Rectal smooth muscle tissue (tissue), 1 donor: ENCODE results near the gene SIGLEC15.
"Not testable (repeated sequence)": the region's sequence is repeated elsewhere in the genome, so short reads cannot be mapped to it uniquely, and the experiment has no call there.

ENCODE experiments used
- H3K27ac ChIP-seq: one replicate; pipeline ENCODE4 v1.7.0; 2013; ENCODE audit warnings: low read depth, low read length, inconsistent platforms
- H3K27me3 ChIP-seq: one replicate; pipeline ENCODE4 v1.7.0; 2013; ENCODE audit warnings: low read length; ENCODE audit not compliant: control insufficient read depth, insufficient read depth
- H3K36me3 ChIP-seq: one replicate; pipeline ENCODE4 v1.7.0; 2013; ENCODE audit warnings: low read length; ENCODE audit not compliant: control insufficient read depth, insufficient read depth
- H3K4me1 ChIP-seq: one replicate; pipeline ENCODE4 v1.7.0; 2013; ENCODE audit warnings: low read length; ENCODE audit not compliant: control insufficient read depth, insufficient read depth
- H3K4me3 ChIP-seq: one replicate; pipeline ENCODE4 v1.7.0; 2013; ENCODE audit warnings: low read length
- H3K9ac ChIP-seq: one replicate; pipeline ENCODE4 v1.7.0; 2013; ENCODE audit warnings: low read length

Gene SIGLEC15

DNA sequence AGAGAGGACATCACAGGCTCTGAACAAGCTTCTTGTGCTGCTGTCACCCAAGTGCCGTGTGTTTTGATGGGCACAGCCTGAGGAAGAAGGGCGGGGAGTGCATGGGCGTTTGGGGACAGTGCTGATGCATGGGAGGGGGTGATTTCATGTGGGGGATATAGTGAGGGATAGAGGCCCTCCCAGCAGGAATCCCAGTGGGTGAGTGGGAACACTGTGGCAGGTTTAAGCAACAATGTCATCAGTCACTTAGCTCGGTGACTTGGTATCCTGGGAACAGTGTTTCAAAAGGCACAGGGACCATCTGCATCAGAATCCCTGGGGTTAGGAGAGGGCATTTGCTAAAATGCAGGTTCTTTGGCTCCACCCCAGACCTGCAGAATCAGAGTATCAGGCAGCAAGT, 609 bp downstream of the SIGLEC15 start:
- Histone ChIP-seq H3K36me3 (no peaks in the 10 kb centered on the region), H3K4me1 (peaks cover 2% of the 10 kb centered on the region), H3K4me3 (no peak overlapping the region), H3K27ac (no peak overlapping the region), H3K9ac (no peak overlapping the region), H3K27me3 (no peaks in the 10 kb centered on the region)

DNA sequence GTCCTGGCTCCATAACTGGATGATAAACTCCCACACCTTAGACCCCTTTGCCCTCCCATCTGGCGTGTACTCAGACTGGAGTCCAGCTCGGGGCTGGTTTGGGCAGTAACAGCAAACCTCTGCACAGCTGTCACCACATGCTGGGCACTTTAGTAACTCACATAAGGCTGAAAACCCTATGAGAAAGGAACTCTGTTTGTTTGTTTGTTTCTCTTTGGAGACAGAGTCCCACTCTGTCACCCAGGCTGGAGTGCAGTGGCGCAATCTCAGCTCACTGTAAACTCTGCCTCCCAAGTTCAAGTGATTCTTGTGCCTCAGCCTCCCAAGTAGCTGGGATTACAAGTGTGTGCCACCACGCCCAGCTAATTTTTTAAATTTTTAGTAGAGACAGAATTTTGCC, 1.2 kb downstream of the SIGLEC15 start:
- not testable (repeated sequence) for H3K9ac ChIP-seq, H3K4me3 ChIP-seq, H3K4me1 ChIP-seq

DNA sequence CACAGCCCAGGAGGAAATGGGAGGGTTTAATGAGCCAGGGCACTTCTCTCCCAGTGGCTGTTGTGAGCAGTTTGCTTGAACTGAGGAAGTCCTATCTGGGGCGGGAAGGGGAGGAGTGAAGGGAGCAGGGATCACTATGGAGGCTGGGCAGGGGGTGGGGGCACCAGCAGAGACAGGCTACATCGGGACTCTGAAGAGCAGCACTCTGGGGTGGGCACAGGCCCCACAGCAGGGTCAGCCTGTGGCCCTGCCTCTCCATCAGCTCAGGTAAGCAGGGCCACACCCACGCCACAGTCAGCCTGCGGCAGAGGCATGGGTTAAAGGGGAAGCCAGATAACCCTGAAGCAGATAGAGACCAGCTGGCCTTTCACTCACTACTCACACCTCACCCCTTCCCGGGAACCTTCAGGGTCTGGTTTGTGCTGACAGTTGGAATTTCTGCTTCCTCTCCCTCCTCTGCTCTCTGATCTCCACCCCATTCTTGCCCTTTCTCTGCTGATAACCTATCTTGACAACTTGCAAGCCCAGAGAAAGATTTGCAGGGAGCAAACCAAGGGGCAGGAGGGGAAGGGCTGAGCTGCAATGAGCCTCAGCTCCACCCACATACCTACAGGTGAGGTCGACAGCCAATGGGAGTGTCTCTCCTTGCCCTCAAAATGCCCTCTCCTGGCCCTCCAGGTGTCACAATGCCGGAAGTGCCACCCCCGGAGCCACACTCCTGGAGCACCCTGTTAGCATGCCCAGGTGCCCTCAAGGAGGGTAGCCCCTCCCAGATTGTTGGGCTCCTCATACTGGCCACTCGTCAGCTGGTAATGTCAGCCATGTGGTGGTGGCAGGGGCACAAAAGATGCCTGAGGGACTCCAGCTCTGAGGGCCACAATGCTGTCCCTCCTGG, 3.7 kb downstream of the SIGLEC15 start:
- Histone ChIP-seq H3K4me3 (no peak overlapping the region), H3K4me1 (peaks cover 2% of the 10 kb centered on the region), H3K36me3 (no peaks in the 10 kb centered on the region), H3K9ac (no peak overlapping the region), H3K27me3 (no peaks in the 10 kb centered on the region), H3K27ac (no peak overlapping the region)

More for the DNA sequence above, 1.2 kb downstream of the SIGLEC15 start:
- not testable (repeated sequence) for H3K36me3 ChIP-seq, H3K27ac ChIP-seq, H3K27me3 ChIP-seq

DNA sequence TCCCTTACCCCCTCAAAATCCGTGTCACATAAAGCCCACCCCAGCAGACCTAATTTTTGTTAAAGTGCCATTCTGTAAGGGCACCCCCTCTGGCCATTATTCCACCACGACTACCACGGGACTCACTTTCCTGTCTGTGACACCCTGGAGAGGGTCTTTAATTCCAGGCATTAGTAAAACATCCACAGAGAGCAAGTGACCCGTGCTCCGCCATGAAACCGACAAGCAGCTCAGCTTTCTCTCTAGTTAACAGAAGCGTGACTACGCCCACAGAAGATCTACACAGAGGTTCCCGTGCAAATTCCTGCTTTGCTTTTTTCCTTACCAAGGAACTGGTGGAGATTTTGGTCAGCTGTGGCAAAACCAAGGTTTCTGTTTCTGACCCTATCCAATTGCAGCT, 4.4 kb downstream of the SIGLEC15 start:
- Histone ChIP-seq H3K9ac (no peak overlapping the region), H3K4me3 (no peak overlapping the region), H3K4me1 (peaks cover 2% of the 10 kb centered on the region), H3K36me3 (no peaks in the 10 kb centered on the region), H3K27ac (no peak overlapping the region), H3K27me3 (no peaks in the 10 kb centered on the region)

DNA sequence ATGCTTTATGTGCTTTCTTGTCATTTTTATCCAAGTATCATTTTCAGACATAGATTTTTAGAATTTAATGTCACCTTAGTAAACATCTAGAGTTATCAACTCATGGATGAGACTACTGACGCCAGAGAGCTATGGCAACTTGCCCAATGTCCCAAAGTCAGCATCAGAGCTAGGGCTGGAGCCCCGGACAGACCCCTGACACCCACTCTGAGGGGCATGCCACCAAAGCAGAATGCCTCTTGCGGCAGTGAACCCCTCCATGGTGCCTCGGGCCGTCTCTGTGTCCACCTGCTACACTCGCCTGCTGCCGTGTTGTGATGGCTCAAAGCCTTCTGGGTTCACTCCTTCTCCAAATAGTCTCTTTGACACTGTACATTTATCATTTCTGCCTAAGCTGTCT, 5.4 kb downstream of the SIGLEC15 start:
- H3K27me3 ChIP-seq = no peaks in the 10 kb centered on the region
- no peak overlapping the region for H3K4me3 ChIP-seq
- peaks cover 2% of the 10 kb centered on the region for H3K4me1 ChIP-seq
- H3K9ac ChIP-seq = no peak overlapping the region
- no peak overlapping the region for H3K27ac ChIP-seq
- no peaks in the 10 kb centered on the region for H3K36me3 ChIP-seq

DNA sequence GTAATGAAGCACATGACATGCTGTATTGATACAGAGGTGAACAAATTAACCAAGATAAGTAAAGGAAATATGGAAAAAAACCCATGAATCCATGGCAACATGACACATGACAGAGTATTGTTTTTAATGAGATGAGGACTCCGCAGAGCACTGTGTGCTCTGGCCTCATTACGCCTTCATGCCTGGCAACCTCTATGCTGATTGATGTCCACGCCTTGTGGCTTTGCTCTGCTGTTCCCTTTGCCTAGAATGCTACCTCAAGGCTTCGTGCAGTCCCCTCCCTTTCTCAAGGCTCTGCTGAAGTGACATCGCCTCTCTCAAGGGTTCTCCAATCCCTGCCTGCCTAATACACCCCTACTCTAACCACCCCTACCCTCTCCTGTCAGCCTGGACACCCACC, 8.4 kb downstream of the SIGLEC15 start:
- Histone ChIP-seq H3K36me3 (no peaks in the 10 kb centered on the region), H3K27me3 (peaks cover 10% of the 10 kb centered on the region), H3K4me3 (no peak overlapping the region), H3K27ac (no peak overlapping the region), H3K9ac (no peak overlapping the region), H3K4me1 (no peaks in the 10 kb centered on the region)

DNA sequence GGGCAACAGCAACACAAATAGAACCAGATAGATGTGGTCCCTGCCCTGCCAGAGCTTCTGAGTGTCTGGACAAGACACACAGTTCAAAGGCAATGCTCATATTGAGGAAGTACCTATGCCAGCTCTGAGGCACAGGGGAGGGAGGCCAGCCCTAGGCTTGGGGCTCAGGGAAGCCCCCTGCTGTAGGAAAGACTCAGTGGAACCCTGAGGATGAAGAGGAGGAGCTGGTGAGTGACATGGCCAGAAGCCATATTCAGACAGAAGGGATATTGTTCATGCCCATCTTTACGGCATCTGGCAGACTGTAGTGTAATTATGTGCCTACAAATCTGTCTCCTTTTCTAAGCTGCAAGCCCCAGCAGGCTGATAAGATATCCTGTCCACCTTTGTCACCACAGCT, 8.8 kb downstream of the SIGLEC15 start:
- no peak overlapping the region for H3K9ac ChIP-seq
- H3K36me3 ChIP-seq = no peaks in the 10 kb centered on the region
- no peaks in the 10 kb centered on the region for H3K4me1 ChIP-seq
- no peak overlapping the region for H3K4me3 ChIP-seq
- peaks cover 10% of the 10 kb centered on the region for H3K27me3 ChIP-seq
- no peak overlapping the region for H3K27ac ChIP-seq

DNA sequence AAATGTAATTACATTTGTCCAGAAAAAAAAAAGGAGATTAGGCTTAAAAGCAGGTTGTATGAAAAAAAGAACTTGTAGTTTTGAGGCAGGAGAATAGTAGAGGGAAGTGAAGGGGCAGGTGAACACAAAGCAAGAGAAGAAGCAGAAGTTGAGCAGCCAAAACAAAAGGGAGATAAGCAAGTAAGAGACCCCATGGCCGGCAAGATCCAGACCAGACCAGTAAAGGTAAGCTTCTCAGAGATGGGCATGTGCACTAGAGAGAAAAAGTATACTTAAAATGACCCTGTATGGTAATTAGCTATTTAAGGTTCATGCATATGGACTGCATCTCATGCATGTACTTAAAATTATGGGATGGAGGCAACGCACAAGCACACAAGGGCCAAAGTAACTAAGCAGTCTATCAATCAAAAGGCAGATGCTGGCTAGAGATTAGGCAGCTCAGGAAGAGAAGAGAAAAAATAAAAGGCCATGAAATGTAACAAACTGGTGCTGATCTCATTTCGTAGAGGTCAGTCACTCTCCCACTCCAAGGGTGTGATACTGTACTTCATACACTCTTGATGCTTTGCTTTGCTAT, 9.7 kb downstream of the SIGLEC15 start:
- peaks cover 12% of the 10 kb centered on the region for H3K27me3 ChIP-seq
- no peaks in the 10 kb centered on the region for H3K36me3 ChIP-seq
- H3K9ac ChIP-seq = no peak overlapping the region
- no peaks in the 10 kb centered on the region for H3K4me1 ChIP-seq
- no peak overlapping the region for H3K27ac ChIP-seq
- no peak overlapping the region for H3K4me3 ChIP-seq

DNA sequence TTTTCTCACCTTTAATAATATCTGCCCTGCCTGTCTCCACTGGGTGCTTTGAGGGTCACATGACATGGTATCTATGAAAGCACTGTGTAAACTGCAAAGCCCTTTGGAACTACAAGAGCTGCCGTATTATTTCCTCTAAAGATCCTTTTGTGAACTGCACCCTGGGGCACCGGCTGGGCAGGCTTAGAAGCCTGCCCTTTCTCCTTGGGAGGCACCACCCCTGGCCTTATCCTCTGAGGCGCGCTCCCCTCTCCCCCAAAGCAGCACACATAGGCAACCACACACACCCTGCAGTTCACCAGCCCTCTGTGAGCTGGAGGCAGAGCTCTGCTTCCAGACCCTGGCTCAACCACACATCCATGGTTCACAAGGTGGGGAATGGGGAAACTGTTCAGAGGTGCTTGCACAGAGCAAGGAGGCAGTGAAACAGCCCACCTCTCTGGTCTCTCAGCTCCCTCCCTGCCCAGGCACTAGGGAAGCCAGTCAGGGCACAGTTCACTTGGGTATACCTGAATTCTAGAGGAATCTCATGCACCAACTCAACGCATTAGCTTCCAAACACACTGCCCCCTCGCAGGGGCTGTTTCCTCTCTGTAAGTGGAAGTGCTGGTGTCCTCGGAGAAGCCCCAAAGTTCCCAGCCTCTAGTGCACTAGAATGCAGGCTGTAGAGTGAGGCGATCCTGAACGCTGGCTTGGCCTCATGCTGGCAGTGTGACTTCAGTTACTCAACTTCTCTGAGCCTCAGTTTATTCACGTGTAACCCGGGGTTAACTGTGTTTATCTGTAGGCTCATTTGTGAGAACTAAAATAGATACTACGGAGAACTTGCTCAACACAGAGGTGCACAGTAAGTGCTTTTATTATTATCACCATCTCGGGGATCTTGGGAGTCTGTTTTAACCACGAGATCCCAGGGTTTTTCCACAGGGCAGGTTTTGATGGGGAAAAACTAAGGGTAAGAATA, 11.0 kb downstream of the SIGLEC15 start:
- Histone ChIP-seq H3K4me3 (no peak overlapping the region), H3K36me3 (no peaks in the 10 kb centered on the region), H3K27me3 (peaks cover 12% of the 10 kb centered on the region), H3K4me1 (no peaks in the 10 kb centered on the region), H3K9ac (no peak overlapping the region), H3K27ac (no peak overlapping the region)

DNA sequence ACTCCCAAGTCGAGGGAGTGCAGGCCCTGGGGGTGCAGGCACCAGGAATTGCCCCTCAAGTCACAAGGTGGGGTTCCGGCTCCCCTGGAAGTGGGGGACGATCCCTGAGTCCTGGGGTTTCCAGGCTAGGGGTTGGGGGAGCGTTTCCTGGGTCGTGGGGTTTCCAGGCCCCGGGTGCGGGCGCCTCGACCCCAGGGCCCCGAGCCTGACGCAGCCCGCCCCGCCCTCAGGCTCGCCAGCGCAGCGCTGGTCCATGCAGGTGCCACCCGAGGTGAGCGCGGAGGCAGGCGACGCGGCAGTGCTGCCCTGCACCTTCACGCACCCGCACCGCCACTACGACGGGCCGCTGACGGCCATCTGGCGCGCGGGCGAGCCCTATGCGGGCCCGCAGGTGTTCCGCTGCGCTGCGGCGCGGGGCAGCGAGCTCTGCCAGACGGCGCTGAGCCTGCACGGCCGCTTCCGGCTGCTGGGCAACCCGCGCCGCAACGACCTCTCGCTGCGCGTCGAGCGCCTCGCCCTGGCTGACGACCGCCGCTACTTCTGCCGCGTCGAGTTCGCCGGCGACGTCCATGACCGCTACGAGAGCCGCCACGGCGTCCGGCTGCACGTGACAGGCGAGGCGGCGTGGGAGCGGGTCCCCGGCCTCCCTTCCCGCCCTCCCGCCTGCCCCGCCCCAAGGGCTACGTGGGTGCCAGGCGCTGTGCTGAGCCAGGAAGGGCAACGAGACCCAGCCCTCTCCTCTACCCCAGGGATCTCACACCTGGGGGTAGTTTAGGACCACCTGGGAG, 12.0 kb downstream of the SIGLEC15 start:
- H3K4me1 ChIP-seq = no peaks in the 10 kb centered on the region
- H3K27me3 ChIP-seq = peaks cover 12% of the 10 kb centered on the region
- H3K4me3 ChIP-seq = no peak overlapping the region
- H3K36me3 ChIP-seq = no peaks in the 10 kb centered on the region
- H3K9ac ChIP-seq = no peak overlapping the region
- no peak overlapping the region for H3K27ac ChIP-seq

DNA sequence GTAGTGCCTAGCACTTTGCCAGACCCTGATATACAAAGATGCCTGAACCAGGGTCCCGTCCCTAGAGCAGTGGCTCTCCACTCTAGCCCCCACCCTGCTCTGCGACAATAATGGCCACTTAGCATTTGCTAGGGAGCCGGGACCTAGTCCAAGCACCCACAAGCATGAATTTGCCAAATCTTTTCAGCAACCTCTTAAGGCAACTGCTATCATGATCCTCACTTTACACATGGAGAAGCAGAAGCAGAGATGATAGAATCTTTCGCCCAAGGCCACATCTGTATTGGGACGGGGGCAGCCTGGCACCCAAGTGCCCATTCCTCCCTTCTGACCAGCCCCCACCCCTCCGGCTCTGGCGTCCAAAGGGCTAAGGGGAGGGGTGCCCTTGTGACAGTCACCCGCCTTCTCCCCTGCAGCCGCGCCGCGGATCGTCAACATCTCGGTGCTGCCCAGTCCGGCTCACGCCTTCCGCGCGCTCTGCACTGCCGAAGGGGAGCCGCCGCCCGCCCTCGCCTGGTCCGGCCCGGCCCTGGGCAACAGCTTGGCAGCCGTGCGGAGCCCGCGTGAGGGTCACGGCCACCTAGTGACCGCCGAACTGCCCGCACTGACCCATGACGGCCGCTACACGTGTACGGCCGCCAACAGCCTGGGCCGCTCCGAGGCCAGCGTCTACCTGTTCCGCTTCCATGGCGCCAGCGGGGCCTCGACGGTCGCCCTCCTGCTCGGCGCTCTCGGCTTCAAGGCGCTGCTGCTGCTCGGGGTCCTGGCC, 13.0 kb downstream of the SIGLEC15 start:
- no peak overlapping the region for H3K9ac ChIP-seq
- H3K27ac ChIP-seq = no peak overlapping the region
- no peaks in the 10 kb centered on the region for H3K4me1 ChIP-seq
- H3K27me3 ChIP-seq = peaks cover 12% of the 10 kb centered on the region
- no peaks in the 10 kb centered on the region for H3K36me3 ChIP-seq
- no peak overlapping the region for H3K4me3 ChIP-seq
